PC-9 (cell line): ENCODE measurements around the gene CLASP1.

ENCODE experiments used
- CTCF ChIP-seq: fragments of 200-600 bp; sonication (generic); conservative IDR thresholded peaks from 2 replicates; pipeline ENCODE4 v1.6.1; 2017; ENCODE audit warnings: mixed run types, antibody characterized with exemption, mild to moderate bottlenecking, moderate library complexity
- EZH2 ChIP-seq: fragments of 200-600 bp; sonication (generic); IDR thresholded peaks from 2 replicates; pipeline ENCODE4 v1.8.0; 2017; ENCODE audit warnings: antibody characterized with exemption, low read depth

GRCh38 chr2:121293450-121294325, 355.6 kb downstream of the CLASP1 start:
- TF ChIP-seq CTCF, result no peak
- TF ChIP-seq EZH2, result no peak
